Non-pigmented ciliary epithelial cell (primary cell): ENCODE results near the gene MPIG6B.
"Not testable (repeated sequence)": the region's sequence is repeated elsewhere in the genome, so short reads cannot be mapped to it uniquely, and the experiment has no call there.

Source experiments
- DNase-seq: peaks from one replicate; pipeline ENCODE4 v3.0.0-alpha.2; 2010; ENCODE audit warnings: low read depth

The MPIG6B gene

GRCh38 chr6:31701666-31702404, 21.3 kb upstream of the MPIG6B start:
- no peak for DNase-seq

- DNase-seq = no peak
Observed at GRCh38 chr6:31702405-31702818, 20.8 kb upstream of the MPIG6B start.

- DNase-seq = peak; percentile 91
Observed at GRCh38 chr6:31702819-31703716, 20.1 kb upstream of the MPIG6B start, which contains the start of gene ABHD16A. TSS of gene ABHD16A (minus strand) at chr6:31703324. CDS start at chr6:31703281, 43 bp downstream.

GRCh38 chr6:31705931-31706330, 17.2 kb upstream of the MPIG6B start:
- no peak for DNase-seq

- no peak for DNase-seq
Observed at GRCh38 chr6:31706599-31706998, 16.6 kb upstream of the MPIG6B start, which contains the start of gene LY6G6F. TSS of gene LY6G6F (plus strand) at chr6:31706866. CDS start at chr6:31706907, 41 bp downstream.

GRCh38 chr6:31707701-31708100, 15.5 kb upstream of the MPIG6B start:
- no peak for DNase-seq

- no peak for DNase-seq
Observed at GRCh38 chr6:31708224-31708623, 14.9 kb upstream of the MPIG6B start.

GRCh38 chr6:31709157-31709556, 14.0 kb upstream of the MPIG6B start:
- DNase-seq = not testable (repeated sequence)

GRCh38 chr6:31710523-31711219, 12.5 kb upstream of the MPIG6B start:
- no peak for DNase-seq

GRCh38 chr6:31711233-31711632, 11.9 kb upstream of the MPIG6B start:
- DNase-seq = no peak

GRCh38 chr6:31712296-31712695, 10.9 kb upstream of the MPIG6B start:
- DNase-seq = no peak

GRCh38 chr6:31713465-31713864, 9.7 kb upstream of the MPIG6B start:
- no peak for DNase-seq

- DNase-seq = no peak
Observed at GRCh38 chr6:31713991-31714684, 9.0 kb upstream of the MPIG6B start.

- DNase-seq = no peak
Observed at GRCh38 chr6:31715022-31715958, 7.9 kb upstream of the MPIG6B start, which contains the start of gene LY6G6D. TSS of gene LY6G6D (plus strand) at chr6:31715348. CDS start at chr6:31715356, 8 bp downstream.

- no peak for DNase-seq
Observed at GRCh38 chr6:31717499-31718222, 5.5 kb upstream of the MPIG6B start.

GRCh38 chr6:31718265-31718664, 4.9 kb upstream of the MPIG6B start:
- no peak for DNase-seq

GRCh38 chr6:31719001-31719400, 4.2 kb upstream of the MPIG6B start:
- DNase-seq = no peak

GRCh38 chr6:31720196-31720770, 2.9 kb upstream of the MPIG6B start:
- DNase-seq = no peak

GRCh38 chr6:31721351-31722020, 1.7 kb upstream of the MPIG6B start, which contains the start of gene LY6G6C:
TSS of gene LY6G6C (minus strand) at chr6:31721746. CDS start at chr6:31721679, 67 bp downstream.
- DNase-seq = no peak
